ENCODE measurements around the gene E2F7.

The E2F7 gene

GRCh38 chr12:77035226-77035625 is 30.1 kb downstream of the E2F7 start:
- Histone ChIP-seq H4K20me1 (ENCODE audit: control insufficient read depth, insufficient read depth, low read depth, low read length) (no peaks in the 10 kb centered on the region), H3K27me3 (ENCODE audit: control insufficient read depth, low read length) (no peaks in the 10 kb centered on the region), H3K27ac (ENCODE audit: low read depth, low read length) (no peak overlapping the region), H3K4me2 (ENCODE audit: low read length) (no peak overlapping the region), H3K79me2 (ENCODE audit: control insufficient read depth, low read length) (no peaks in the 10 kb centered on the region; the same call in 1 of the 2 replicates), H3K36me3 (ENCODE audit: control insufficient read depth, low read length) (peaks cover 90% of the 10 kb centered on the region), H3K9me3 (ENCODE audit: control insufficient read depth, insufficient read depth, low read length) (no peaks in the 10 kb centered on the region), H3K9me2 (replicated peaks; ENCODE audit: control insufficient read depth, low read length) (no peaks in the 10 kb centered on the region), H3K4me1 (ENCODE audit: control insufficient read depth, low read length) (no peaks in the 10 kb centered on the region), H3K4me3 (ENCODE audit: low read length) (no peak overlapping the region), H3F3A (ENCODE audit: control insufficient read depth, insufficient read depth) (no peaks in the 10 kb centered on the region)
- TF ChIP-seq CTCF (IDR thresholded peaks at IDR 0.05; ENCODE audit: low read depth, low read length, poor library complexity, severe bottlenecking) (no peak), EZH2phosphoT487 (IDR thresholded peaks at IDR 0.05; ENCODE audit: borderline replicate concordance, low read length) (no peak)

GRCh38 chr12:77033658-77034536 is 31.5 kb downstream of the E2F7 start:
- no peaks in the 10 kb centered on the region for H3K4me1 ChIP-seq (ENCODE audit: control insufficient read depth, low read length)
- no peak overlapping the region for H3K4me2 ChIP-seq (ENCODE audit: low read length)
- no peak overlapping the region for H3K27ac ChIP-seq (ENCODE audit: low read depth, low read length)
- no peaks in the 10 kb centered on the region; the same call in 1 of the 2 replicates for H3K79me2 ChIP-seq (ENCODE audit: control insufficient read depth, low read length)
- H3F3A ChIP-seq (ENCODE audit: control insufficient read depth, insufficient read depth), result no peaks in the 10 kb centered on the region
- no peaks in the 10 kb centered on the region for H3K9me3 ChIP-seq (ENCODE audit: control insufficient read depth, insufficient read depth, low read length)
- no peak overlapping the region for H3K4me3 ChIP-seq (ENCODE audit: low read length)
- TF ChIP-seq EZH2phosphoT487 (IDR thresholded peaks at IDR 0.05; ENCODE audit: borderline replicate concordance, low read length), result no peak
- no peak for TF ChIP-seq CTCF (IDR thresholded peaks at IDR 0.05; ENCODE audit: low read depth, low read length, poor library complexity, severe bottlenecking)
- peaks cover 90% of the 10 kb centered on the region for H3K36me3 ChIP-seq (ENCODE audit: control insufficient read depth, low read length)
- no peaks in the 10 kb centered on the region for H4K20me1 ChIP-seq (ENCODE audit: control insufficient read depth, insufficient read depth, low read depth, low read length)
- no peaks in the 10 kb centered on the region for H3K27me3 ChIP-seq (ENCODE audit: control insufficient read depth, low read length)
- no peaks in the 10 kb centered on the region for H3K9me2 ChIP-seq (replicated peaks; ENCODE audit: control insufficient read depth, low read length)

- no peak overlapping the region for H3K27ac ChIP-seq (ENCODE audit: low read depth, low read length)
- no peak overlapping the region for H3K4me3 ChIP-seq (ENCODE audit: low read length)
- no peaks in the 10 kb centered on the region for H3K4me1 ChIP-seq (ENCODE audit: control insufficient read depth, low read length)
- H3K9me3 ChIP-seq (ENCODE audit: control insufficient read depth, insufficient read depth, low read length), result no peaks in the 10 kb centered on the region
- no peaks in the 10 kb centered on the region for H3F3A ChIP-seq (ENCODE audit: control insufficient read depth, insufficient read depth)
- peaks cover 88% of the 10 kb centered on the region for H3K36me3 ChIP-seq (ENCODE audit: control insufficient read depth, low read length)
- no peaks in the 10 kb centered on the region for H3K79me2 ChIP-seq (ENCODE audit: control insufficient read depth, low read length)
- TF ChIP-seq CTCF (IDR thresholded peaks at IDR 0.05; ENCODE audit: low read depth, low read length, poor library complexity, severe bottlenecking) (no peak), EZH2phosphoT487 (IDR thresholded peaks at IDR 0.05; ENCODE audit: borderline replicate concordance, low read length) (no peak)
- H3K9me2 ChIP-seq (replicated peaks; ENCODE audit: control insufficient read depth, low read length), result no peaks in the 10 kb centered on the region
- H4K20me1 ChIP-seq (ENCODE audit: control insufficient read depth, insufficient read depth, low read depth, low read length), result no peaks in the 10 kb centered on the region
- no peaks in the 10 kb centered on the region for H3K27me3 ChIP-seq (ENCODE audit: control insufficient read depth, low read length)
- H3K4me2 ChIP-seq (ENCODE audit: low read length), result no peak overlapping the region
Observed at GRCh38 chr12:77032406-77032805, 33.0 kb downstream of the E2F7 start.

Measured in DOHH2 (cell line).